ENCODE measurements around the gene REP15. TPM values are rescaled to one million over a fixed set of nuclear protein-coding genes. Genes with fewer than 3 reads are reported as not detected.

REP15 gene
- total RNA-seq, 1 experiment from 2014 or later = 0.26 TPM

- Mint-ChIP-seq H3K4me1 (no peaks in the 10 kb centered on the region), H3K27me3 (ENCODE audit: low read depth) (no peaks in the 10 kb centered on the region), H3K27ac (no peak overlapping the region), H3K4me3 (no peak overlapping the region), H3K36me3 (no peaks in the 10 kb centered on the region), H3K9me3 (no peaks in the 10 kb centered on the region)
- no peak for TF ChIP-seq SMAD3 (CRISPR knock-in tag; IDR thresholded peaks at IDR 0.05; ENCODE audit: borderline replicate concordance)
- no peak for TF ChIP-seq SP1 (CRISPR knock-in tag; conservative IDR thresholded peaks at IDR 0.05)
- TF ChIP-seq EMX1 (CRISPR knock-in tag; IDR thresholded peaks at IDR 0.05) = no peak
- TF ChIP-seq, protein P1, sequence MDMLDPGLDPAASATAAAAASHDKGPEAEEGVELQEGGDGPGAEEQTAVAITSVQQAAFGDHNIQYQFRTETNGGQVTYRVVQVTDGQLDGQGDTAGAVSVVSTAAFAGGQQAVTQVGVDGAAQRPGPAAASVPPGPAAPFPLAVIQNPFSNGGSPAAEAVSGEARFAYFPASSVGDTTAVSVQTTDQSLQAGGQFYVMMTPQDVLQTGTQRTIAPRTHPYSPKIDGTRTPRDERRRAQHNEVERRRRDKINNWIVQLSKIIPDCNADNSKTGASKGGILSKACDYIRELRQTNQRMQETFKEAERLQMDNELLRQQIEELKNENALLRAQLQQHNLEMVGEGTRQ (CRISPR knock-in tag; IDR thresholded peaks at IDR 0.05) = no peak
- TF ChIP-seq ZNF121 (CRISPR knock-in tag; IDR thresholded peaks at IDR 0.05) = no peak
- TF ChIP-seq CBFB (CRISPR knock-in tag; IDR thresholded peaks at IDR 0.05; ENCODE audit: low read depth) = no peak
- TF ChIP-seq GRHL2 (CRISPR knock-in tag; IDR thresholded peaks at IDR 0.05; ENCODE audit: insufficient replicate concordance, severe bottlenecking) = no peak
- TF ChIP-seq ZNF219 (CRISPR knock-in tag; IDR thresholded peaks at IDR 0.05; ENCODE audit: borderline replicate concordance) = no peak
- TF ChIP-seq, protein P2, sequence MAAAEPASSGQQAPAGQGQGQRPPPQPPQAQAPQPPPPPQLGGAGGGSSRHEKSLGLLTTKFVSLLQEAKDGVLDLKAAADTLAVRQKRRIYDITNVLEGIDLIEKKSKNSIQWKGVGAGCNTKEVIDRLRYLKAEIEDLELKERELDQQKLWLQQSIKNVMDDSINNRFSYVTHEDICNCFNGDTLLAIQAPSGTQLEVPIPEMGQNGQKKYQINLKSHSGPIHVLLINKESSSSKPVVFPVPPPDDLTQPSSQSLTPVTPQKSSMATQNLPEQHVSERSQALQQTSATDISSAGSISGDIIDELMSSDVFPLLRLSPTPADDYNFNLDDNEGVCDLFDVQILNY (CRISPR knock-in tag; IDR thresholded peaks at IDR 0.05) = no peak
- CTCF ChIA-PET = interaction anchor here (1.0 kb wide), 1 partner anchor 148 kb away, joined by 3 read pairs; no protein-coding TSS in a partner anchor
- POLR2A ChIA-PET = no interaction called here
- ATAC-seq (no peak), DNase-seq (ENCODE audit: low spot score) (no peak)
Measured at GRCh38 chr12:27673101-27673718, 23.0 kb upstream of the REP15 start.

- H3K27me3 Mint-ChIP-seq (ENCODE audit: low read depth) = no peaks in the 10 kb centered on the region
- no peak overlapping the region for H3K4me3 Mint-ChIP-seq
- no peak for DNase-seq (ENCODE audit: low spot score)
- H3K4me1 Mint-ChIP-seq = no peaks in the 10 kb centered on the region
- H3K9me3 Mint-ChIP-seq = no peaks in the 10 kb centered on the region
- no peak for ATAC-seq
- ChIA-PET POLR2A (interaction anchor here (0.6 kb wide), 2 partner anchors 27 to 80 kb away, joined by 3 to 5 read pairs; no protein-coding TSS in a partner anchor), CTCF (interaction anchor here (0.6 kb wide), 1 partner anchor 13 kb away, joined by 3 read pairs; no protein-coding TSS in a partner anchor)
- no peak for TF ChIP-seq CBFB (CRISPR knock-in tag; IDR thresholded peaks at IDR 0.05; ENCODE audit: low read depth)
- no peak overlapping the region for H3K27ac Mint-ChIP-seq
- peaks cover 2% of the 10 kb centered on the region for H3K36me3 Mint-ChIP-seq
Measured at GRCh38 chr12:27674989-27675388, 21.3 kb upstream of the REP15 start.

DNA sequence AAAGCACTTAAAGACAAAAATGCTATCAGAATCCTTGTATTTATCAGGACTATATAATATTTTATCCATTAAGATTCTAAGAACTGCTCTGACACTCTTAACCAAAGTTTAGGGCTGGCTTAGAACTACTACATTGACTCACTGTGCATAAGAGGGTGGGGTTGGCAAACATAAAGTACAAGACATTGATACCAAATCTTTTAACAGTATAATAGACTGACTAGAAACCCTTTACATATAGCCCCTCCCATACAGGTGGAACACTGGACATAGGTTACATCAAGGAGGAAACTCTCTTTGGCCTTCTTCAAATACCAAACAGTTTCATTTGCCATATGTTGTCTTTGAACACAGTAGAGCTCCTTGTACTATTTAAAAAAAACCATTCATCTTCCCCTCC is 15.6 kb upstream of the REP15 start:
- Mint-ChIP-seq H3K4me3 (no peak overlapping the region), H3K36me3 (peaks cover 6% of the 10 kb centered on the region), H3K9me3 (no peaks in the 10 kb centered on the region), H3K27ac (no peak overlapping the region), H3K27me3 (ENCODE audit: low read depth) (no peaks in the 10 kb centered on the region), H3K4me1 (no peaks in the 10 kb centered on the region)
- ATAC-seq (no peak), DNase-seq (ENCODE audit: low spot score) (no peak)
- ChIA-PET POLR2A (no interaction called here), CTCF (no interaction called here)
- TF ChIP-seq RELA (CRISPR knock-in tag; IDR thresholded peaks at IDR 0.05; ENCODE audit: borderline replicate concordance) (no peak), ZBTB21 (CRISPR knock-in tag; IDR thresholded peaks at IDR 0.05; ENCODE audit: borderline replicate concordance) (no peak), CBFB (CRISPR knock-in tag; IDR thresholded peaks at IDR 0.05; ENCODE audit: low read depth) (no peak), ZNF317 (CRISPR knock-in tag; IDR thresholded peaks at IDR 0.05; ENCODE audit: borderline replicate concordance, low read depth) (no peak), ZNF138 (CRISPR knock-in tag; conservative IDR thresholded peaks at IDR 0.05) (no peak), GABPB1 (CRISPR knock-in tag; IDR thresholded peaks at IDR 0.05) (no peak), CREB1 (CRISPR knock-in tag; IDR thresholded peaks at IDR 0.05) (no peak)
- TF ChIP-seq, protein P3, sequence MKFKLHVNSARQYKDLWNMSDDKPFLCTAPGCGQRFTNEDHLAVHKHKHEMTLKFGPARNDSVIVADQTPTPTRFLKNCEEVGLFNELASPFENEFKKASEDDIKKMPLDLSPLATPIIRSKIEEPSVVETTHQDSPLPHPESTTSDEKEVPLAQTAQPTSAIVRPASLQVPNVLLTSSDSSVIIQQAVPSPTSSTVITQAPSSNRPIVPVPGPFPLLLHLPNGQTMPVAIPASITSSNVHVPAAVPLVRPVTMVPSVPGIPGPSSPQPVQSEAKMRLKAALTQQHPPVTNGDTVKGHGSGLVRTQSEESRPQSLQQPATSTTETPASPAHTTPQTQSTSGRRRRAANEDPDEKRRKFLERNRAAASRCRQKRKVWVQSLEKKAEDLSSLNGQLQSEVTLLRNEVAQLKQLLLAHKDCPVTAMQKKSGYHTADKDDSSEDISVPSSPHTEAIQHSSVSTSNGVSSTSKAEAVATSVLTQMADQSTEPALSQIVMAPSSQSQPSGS (CRISPR knock-in tag; IDR thresholded peaks at IDR 0.05; ENCODE audit: borderline replicate concordance, low read depth) = no peak
- TF ChIP-seq, protein P4, sequence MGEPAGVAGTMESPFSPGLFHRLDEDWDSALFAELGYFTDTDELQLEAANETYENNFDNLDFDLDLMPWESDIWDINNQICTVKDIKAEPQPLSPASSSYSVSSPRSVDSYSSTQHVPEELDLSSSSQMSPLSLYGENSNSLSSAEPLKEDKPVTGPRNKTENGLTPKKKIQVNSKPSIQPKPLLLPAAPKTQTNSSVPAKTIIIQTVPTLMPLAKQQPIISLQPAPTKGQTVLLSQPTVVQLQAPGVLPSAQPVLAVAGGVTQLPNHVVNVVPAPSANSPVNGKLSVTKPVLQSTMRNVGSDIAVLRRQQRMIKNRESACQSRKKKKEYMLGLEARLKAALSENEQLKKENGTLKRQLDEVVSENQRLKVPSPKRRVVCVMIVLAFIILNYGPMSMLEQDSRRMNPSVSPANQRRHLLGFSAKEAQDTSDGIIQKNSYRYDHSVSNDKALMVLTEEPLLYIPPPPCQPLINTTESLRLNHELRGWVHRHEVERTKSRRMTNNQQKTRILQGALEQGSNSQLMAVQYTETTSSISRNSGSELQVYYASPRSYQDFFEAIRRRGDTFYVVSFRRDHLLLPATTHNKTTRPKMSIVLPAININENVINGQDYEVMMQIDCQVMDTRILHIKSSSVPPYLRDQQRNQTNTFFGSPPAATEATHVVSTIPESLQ (CRISPR knock-in tag; IDR thresholded peaks at IDR 0.05) = no peak
- TF ChIP-seq, protein P5, sequence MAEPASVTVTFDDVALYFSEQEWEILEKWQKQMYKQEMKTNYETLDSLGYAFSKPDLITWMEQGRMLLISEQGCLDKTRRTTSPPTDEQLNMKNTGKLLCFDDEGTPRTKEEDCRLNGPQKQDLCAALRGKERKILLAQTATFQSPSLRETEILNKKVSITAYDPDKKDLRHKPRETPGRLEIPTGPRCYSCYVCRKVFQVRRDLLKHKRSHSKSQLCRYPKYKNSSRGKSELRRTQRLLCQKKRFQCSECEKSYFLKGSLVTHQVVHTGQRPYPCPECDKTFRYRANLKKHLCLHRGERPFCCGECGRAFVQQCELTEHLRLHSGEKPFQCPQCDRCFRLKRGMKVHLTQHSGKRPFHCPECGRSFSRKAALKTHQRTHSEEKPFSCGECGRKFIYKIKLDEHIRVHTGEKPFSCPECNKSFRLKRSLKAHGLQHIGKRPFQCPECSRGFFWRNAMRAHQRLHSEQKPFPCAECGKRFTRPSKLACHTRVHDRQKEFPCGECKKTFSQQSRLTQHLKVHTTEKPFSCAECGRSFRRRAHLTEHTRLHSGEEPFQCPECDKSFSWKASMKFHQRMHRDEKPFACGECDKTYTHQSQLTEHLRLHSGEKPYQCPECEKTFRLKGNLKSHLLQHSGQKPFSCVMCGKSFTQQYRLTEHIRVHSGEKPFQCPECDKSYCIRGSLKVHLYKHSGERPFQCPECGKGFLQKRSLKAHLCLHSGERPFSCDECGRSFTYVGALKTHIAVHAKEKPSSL (CRISPR knock-in tag; conservative IDR thresholded peaks at IDR 0.05) = no peak
- TF ChIP-seq, protein P6, sequence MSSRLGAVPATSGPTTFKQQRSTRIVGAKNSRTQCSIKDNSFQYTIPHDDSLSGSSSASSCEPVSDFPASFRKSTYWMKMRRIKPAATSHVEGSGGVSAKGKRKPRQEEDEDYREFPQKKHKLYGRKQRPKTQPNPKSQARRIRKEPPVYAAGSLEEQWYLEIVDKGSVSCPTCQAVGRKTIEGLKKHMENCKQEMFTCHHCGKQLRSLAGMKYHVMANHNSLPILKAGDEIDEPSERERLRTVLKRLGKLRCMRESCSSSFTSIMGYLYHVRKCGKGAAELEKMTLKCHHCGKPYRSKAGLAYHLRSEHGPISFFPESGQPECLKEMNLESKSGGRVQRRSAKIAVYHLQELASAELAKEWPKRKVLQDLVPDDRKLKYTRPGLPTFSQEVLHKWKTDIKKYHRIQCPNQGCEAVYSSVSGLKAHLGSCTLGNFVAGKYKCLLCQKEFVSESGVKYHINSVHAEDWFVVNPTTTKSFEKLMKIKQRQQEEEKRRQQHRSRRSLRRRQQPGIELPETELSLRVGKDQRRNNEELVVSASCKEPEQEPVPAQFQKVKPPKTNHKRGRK (CRISPR knock-in tag; IDR thresholded peaks at IDR 0.05; ENCODE audit: borderline replicate concordance) = no peak

Measured in WTC11 (cell line).